ENCODE results near the gene EFHB.

GRCh38 chr3:19917167-19917566, 16.9 kb downstream of the EFHB start:
- TF ChIP-seq POLR2A (IDR thresholded peaks at IDR 0.05): no peak
- no peak for TF ChIP-seq CTCF (IDR thresholded peaks at IDR 0.05)

Data from breast epithelium (tissue), 3 donors.